Activated B cell treated with CpG ODN at 0.5 μM for 24 hours (primary cell): ENCODE measurements around the gene PROX1. TPM values are rescaled to one million over a fixed set of nuclear protein-coding genes. Genes with fewer than 3 reads are reported as not detected.

ENCODE experiments used
- ATAC-seq: fragments of 200-7000 bp; cut with Tn5 transposase; one replicate; pipeline ENCODE4 v1.10.0; 2021; ENCODE audit warnings: low read depth, mild to moderate bottlenecking, moderate library complexity
- CTCF ChIA-PET: fragments of 350-600 bp; sonication (Branson Sonifier 250); formaldehyde crosslinking; loops from one replicate; lab custom pipeline; 2021; ENCODE audit warnings: antibody characterized with exemption; lab: Charles Lee
- POLR2A ChIA-PET: fragments of 350-600 bp; sonication (Branson Sonifier 250); formaldehyde crosslinking; loops from one replicate; lab custom pipeline; 2021; ENCODE audit warnings: antibody characterized with exemption; lab: Charles Lee
- DNase-seq: peaks from one replicate; pipeline ENCODE4 v3.0.0; 2022
- H3K27ac Mint-ChIP-seq: one replicate; pipeline ENCODE4 v1.8.0; 2020; ENCODE audit warnings: mixed read lengths
- H3K27me3 Mint-ChIP-seq: one replicate; pipeline ENCODE4 v1.8.0; 2021; ENCODE audit warnings: mixed read lengths
- H3K36me3 Mint-ChIP-seq: one replicate; pipeline ENCODE4 v1.8.0; 2021; ENCODE audit warnings: low read depth, mixed read lengths
- H3K4me1 Mint-ChIP-seq: one replicate; pipeline ENCODE4 v1.8.0; 2021; ENCODE audit warnings: mixed read lengths
- H3K4me3 Mint-ChIP-seq: one replicate; pipeline ENCODE4 v1.8.0; 2020; ENCODE audit warnings: mild to moderate bottlenecking, mixed read lengths
- H3K9me3 Mint-ChIP-seq: one replicate; pipeline ENCODE4 v1.8.0; 2020; ENCODE audit warnings: mixed read lengths
- CTCF ChIP-seq: fragments of 200-600 bp; IDR thresholded peaks from one replicate; pipeline ENCODE4 v1.8.0; 2022; ENCODE audit warnings: antibody characterized with exemption, mild to moderate bottlenecking
- intact Hi-C: fragments of 100-400 bp; cut with micrococcal nuclease; formaldehyde crosslinking; loops from one replicate; pipeline ENCODE4 v1.15.1; 2024
- total RNA-seq: library from RNA; stranded (reverse); gene quantifications from 2 replicates; pipeline ENCODE4 v1.2.3, GENCODE V29; 2022

The PROX1 gene
- total RNA-seq, 1 donor from 2014 or later = 1.00 TPM

GRCh38 chr1:214026985-214027384 is 39.2 kb downstream of the PROX1 start:
- peaks cover 3% of the 10 kb centered on the region for H3K9me3 Mint-ChIP-seq
- no peaks in the 10 kb centered on the region for H3K4me1 Mint-ChIP-seq
- CTCF ChIA-PET = no interaction called here
- H3K27me3 Mint-ChIP-seq = no peaks in the 10 kb centered on the region
- no peak overlapping the region for H3K4me3 Mint-ChIP-seq
- DNase-seq (no peak), ATAC-seq (no peak)
- POLR2A ChIA-PET = no interaction called here
- intact Hi-C loops = no loop called here
- TF ChIP-seq CTCF = no peak
- no peaks in the 10 kb centered on the region for H3K36me3 Mint-ChIP-seq
- no peak overlapping the region for H3K27ac Mint-ChIP-seq

- ATAC-seq (no peak), DNase-seq (no peak)
- ChIA-PET CTCF (no interaction called here), POLR2A (no interaction called here)
- Mint-ChIP-seq H3K9me3 (peaks cover 3% of the 10 kb centered on the region), H3K4me3 (no peak overlapping the region), H3K4me1 (no peaks in the 10 kb centered on the region), H3K27me3 (no peaks in the 10 kb centered on the region), H3K36me3 (no peaks in the 10 kb centered on the region), H3K27ac (no peak overlapping the region)
- intact Hi-C loops = no loop called here
- no peak for TF ChIP-seq CTCF
Measured at GRCh38 chr1:214027498-214027897, 39.7 kb downstream of the PROX1 start.

- ChIA-PET CTCF (no interaction called here), POLR2A (no interaction called here)
- ATAC-seq (no peak), DNase-seq (no peak)
- H3K9me3 Mint-ChIP-seq = peaks cover 3% of the 10 kb centered on the region
- no peak for TF ChIP-seq CTCF
- no peak overlapping the region for H3K27ac Mint-ChIP-seq
- H3K4me3 Mint-ChIP-seq = no peak overlapping the region
- no peaks in the 10 kb centered on the region for H3K36me3 Mint-ChIP-seq
- H3K27me3 Mint-ChIP-seq = no peaks in the 10 kb centered on the region
- intact Hi-C loops = no loop called here
- H3K4me1 Mint-ChIP-seq = no peaks in the 10 kb centered on the region
Measured at GRCh38 chr1:214028095-214028494, 40.3 kb downstream of the PROX1 start.

- no peaks in the 10 kb centered on the region for H3K36me3 Mint-ChIP-seq
- H3K4me3 Mint-ChIP-seq = no peak overlapping the region
- peaks cover 3% of the 10 kb centered on the region for H3K9me3 Mint-ChIP-seq
- CTCF ChIA-PET = no interaction called here
- POLR2A ChIA-PET = no interaction called here
- no peaks in the 10 kb centered on the region for H3K4me1 Mint-ChIP-seq
- ATAC-seq (no peak), DNase-seq (no peak)
- no peak for TF ChIP-seq CTCF
- H3K27me3 Mint-ChIP-seq = no peaks in the 10 kb centered on the region
- H3K27ac Mint-ChIP-seq = no peak overlapping the region
- intact Hi-C loops = no loop called here
Measured at GRCh38 chr1:214028649-214029406, 41.1 kb downstream of the PROX1 start.

- Mint-ChIP-seq H3K4me1 (no peaks in the 10 kb centered on the region), H3K27me3 (no peaks in the 10 kb centered on the region), H3K36me3 (no peaks in the 10 kb centered on the region), H3K4me3 (no peak overlapping the region), H3K27ac (no peak overlapping the region), H3K9me3 (peaks cover 3% of the 10 kb centered on the region)
- ATAC-seq = no peak
- ChIA-PET POLR2A (no interaction called here), CTCF (no interaction called here)
- intact Hi-C loops = no loop called here
- DNase-seq = no peak
- no peak for TF ChIP-seq CTCF
Measured at GRCh38 chr1:214029796-214030195, 42.0 kb downstream of the PROX1 start.
